ENCODE data around the gene MACROD1. TPM values are rescaled to one million over a fixed set of nuclear protein-coding genes. Genes with fewer than 3 reads are reported as not detected.

MACROD1 gene
- total and polyA plus RNA-seq, 9 of the 15 experiments (the other 6 are each of a cell fraction or from before 2014, with no cell fraction given), result 1.1 to 60.0 (median 26.4) TPM

DNA sequence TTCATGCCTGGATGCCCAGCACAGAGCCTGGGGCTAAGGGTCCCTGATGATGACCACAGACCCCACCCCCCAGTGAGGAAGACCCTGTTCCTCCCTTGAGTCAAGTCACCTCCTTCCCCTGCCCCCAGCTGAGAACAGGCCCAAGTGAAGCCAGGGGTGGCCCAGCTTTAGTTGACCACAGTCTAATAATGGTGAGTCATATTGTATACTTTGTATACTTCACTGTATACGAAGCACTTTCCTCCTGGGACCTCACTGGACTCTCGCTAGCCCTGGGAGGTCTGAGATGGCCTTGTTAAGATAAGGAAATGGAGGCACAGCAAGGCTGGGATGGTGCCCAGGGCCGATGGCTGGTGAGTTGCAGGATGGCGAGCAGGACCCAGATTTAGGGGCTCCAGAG is 133.9 kb downstream of the MACROD1 start:
- Histone ChIP-seq H3K4me1 (replicated peaks in 1 of 2; ENCODE audit: control insufficient read depth in 2 of 2, insufficient read depth in 2 of 2, low read length in 2 of 2) (peaks cover 0 to 64% of the 10 kb centered on the region in 2 experiments; a peak in 2 of 5 replicates), H3K27me3 (ENCODE audit: control insufficient read depth in 2 of 2, insufficient read depth in 2 of 2, low read length in 2 of 2) (peaks cover 0 to 5% of the 10 kb centered on the region in 2 experiments; a peak in 2 of 5 replicates), H3K4me3 (no peak overlapping the region), H3K9me1 (ENCODE audit: control insufficient read depth, insufficient read depth, low read length) (no peaks in the 10 kb centered on the region), H3K36me3 (ENCODE audit: control insufficient read depth, insufficient read depth, low read length) (no peaks in the 10 kb centered on the region), H2AFZ (ENCODE audit: low read depth, low read length) (no peak overlapping the region), H3K9ac (ENCODE audit: insufficient read depth in 1 of 2, low read depth in 2 of 2, low read length in 2 of 2) (no peak overlapping the region), H3K9me3 (replicated peaks; ENCODE audit: control insufficient read depth, insufficient read depth, low read depth, low read length) (no peaks in the 10 kb centered on the region), H3K27ac (ENCODE audit: extremely low read depth, low read depth, low read length) (no peak overlapping the region), H3K4me2 (ENCODE audit: insufficient read depth, low read length) (no peak overlapping the region), H4K20me1 (replicated peaks; ENCODE audit: control insufficient read depth, insufficient read depth, low read length) (peaks cover 66% of the 10 kb centered on the region), H3K79me2 (ENCODE audit: control insufficient read depth, insufficient read depth, low read length) (no peaks in the 10 kb centered on the region)
- TF ChIP-seq NKRF (IDR thresholded peaks at IDR 0.05; ENCODE audit: borderline replicate concordance) (no peak), GATAD2A (IDR thresholded peaks at IDR 0.05) (no peak), KDM1A (IDR thresholded peaks at IDR 0.05) (0 out of 4 replicates have a peak, but pooled peaks of 1 of the 2 experiments have one; percentile 15), DNMT1 (IDR thresholded peaks at IDR 0.05) (no peak), SNRNP70 (optimal IDR thresholded peaks at IDR 0.05; ENCODE audit: low read depth, low read length) (no peak), ETV6 (IDR thresholded peaks at IDR 0.05; ENCODE audit: borderline replicate concordance in 1 of 2, low read depth in 2 of 2, low read length in 1 of 2) (no peak), ETV6 (CRISPR knock-in tag; IDR thresholded peaks at IDR 0.05; ENCODE audit: borderline replicate concordance) (no peak)
- TF ChIP-seq, protein P1, sequence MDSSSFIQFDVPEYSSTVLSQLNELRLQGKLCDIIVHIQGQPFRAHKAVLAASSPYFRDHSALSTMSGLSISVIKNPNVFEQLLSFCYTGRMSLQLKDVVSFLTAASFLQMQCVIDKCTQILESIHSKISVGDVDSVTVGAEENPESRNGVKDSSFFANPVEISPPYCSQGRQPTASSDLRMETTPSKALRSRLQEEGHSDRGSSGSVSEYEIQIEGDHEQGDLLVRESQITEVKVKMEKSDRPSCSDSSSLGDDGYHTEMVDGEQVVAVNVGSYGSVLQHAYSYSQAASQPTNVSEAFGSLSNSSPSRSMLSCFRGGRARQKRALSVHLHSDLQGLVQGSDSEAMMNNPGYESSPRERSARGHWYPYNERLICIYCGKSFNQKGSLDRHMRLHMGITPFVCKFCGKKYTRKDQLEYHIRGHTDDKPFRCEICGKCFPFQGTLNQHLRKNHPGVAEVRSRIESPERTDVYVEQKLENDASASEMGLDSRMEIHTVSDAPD (CRISPR knock-in tag; IDR thresholded peaks at IDR 0.05), result no peak
- POLR2A ChIA-PET, result interaction anchor here (0.5 to 1.3 kb wide), 4 partner anchors 9 to 1351 kb away, joined by 3 to 5 read pairs (median 3); no protein-coding TSS in a partner anchor
- CTCF ChIA-PET (ENCODE audit: low intra/inter-chr PET ratio), result no interaction called here
- ATAC-seq, result no peak
- no peak for DNase-seq (ENCODE audit: extremely low read depth in 1 of 4, low spot score in 3 of 4)
- WGBS (ENCODE audit: insufficient coverage, low coverage, missing lambda C conversion rate), result 18% methylated on average over 4 of the region's 4 CpGs
- in situ Hi-C loops (cut with MboI), result no loop called here
- no peak for FAIRE-seq
- intact Hi-C loops (cut with micrococcal nuclease), result no loop called here
- BruUV-seq (replicated peaks), result no TSS peak
